ENCODE measurements around the gene CCDC88C. TPM values are rescaled to one million over a fixed set of nuclear protein-coding genes. Genes with fewer than 3 reads are reported as not detected.

Gene CCDC88C
- polyA plus RNA-seq, 2 of the 4 experiments (the other 2 are of a cell fraction): 2.9 to 3.7 TPM

DNA sequence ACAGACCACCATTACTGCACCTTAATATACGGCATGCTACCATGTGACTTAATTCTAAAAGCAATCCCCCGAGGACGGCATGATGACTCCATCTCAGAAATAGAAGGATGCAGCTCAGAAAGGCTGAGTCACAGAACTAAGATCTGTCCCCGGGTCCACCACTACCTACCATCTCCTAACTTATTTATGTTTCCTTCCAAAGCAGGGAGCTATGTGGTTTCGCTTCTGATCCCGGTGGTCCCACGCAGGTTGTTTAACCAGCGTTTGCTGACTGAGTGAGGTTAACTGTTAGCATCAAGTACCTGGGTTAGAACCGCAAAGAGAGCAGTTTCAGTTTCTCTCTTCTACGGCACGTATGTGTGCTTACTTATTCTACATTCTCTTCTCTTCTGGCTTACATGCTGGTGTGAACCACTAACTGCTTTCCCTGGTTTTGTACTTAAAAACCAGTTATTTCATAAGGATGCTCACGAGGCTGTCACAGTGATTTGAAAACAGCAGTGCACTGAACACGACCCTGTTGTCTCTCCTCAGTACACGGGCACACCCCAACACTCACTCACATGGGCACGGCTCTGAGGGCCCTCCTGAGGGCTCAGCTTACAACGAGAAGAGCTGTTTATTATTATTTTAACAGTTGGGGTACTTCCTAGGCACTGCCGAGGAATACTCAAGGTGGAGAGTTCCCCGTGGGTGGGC lies 66.7 kb downstream of the CCDC88C start:
- CTCF ChIA-PET: interaction anchor here (0.6 to 2.3 kb wide), 2 partner anchors 28 to 67 kb away, joined by 3 to 10 read pairs; no protein-coding TSS in a partner anchor
- TF ChIP-seq EHF (CRISPR knock-in tag; IDR thresholded peaks at IDR 0.05): no peak
- no peak for TF ChIP-seq TP53 (CRISPR knock-in tag; IDR thresholded peaks at IDR 0.05)
- ATAC-seq (no peak), FAIRE-seq (no peak), DNase-seq (ENCODE audit: low read depth in 1 of 2, low spot score in 1 of 2) (no peak)
- Histone ChIP-seq H3K4me3 (no peak overlapping the region), H3K27ac (no peak overlapping the region), H3K4me2 (no peak overlapping the region), H3K9me3 (no peaks in the 10 kb centered on the region), H3K4me1 (no peaks in the 10 kb centered on the region)
- POLR2A ChIA-PET: no interaction called here
- 76% methylated on average over 18 of the region's 18 CpGs for WGBS (ENCODE audit: missing lambda C conversion rate)

DNA sequence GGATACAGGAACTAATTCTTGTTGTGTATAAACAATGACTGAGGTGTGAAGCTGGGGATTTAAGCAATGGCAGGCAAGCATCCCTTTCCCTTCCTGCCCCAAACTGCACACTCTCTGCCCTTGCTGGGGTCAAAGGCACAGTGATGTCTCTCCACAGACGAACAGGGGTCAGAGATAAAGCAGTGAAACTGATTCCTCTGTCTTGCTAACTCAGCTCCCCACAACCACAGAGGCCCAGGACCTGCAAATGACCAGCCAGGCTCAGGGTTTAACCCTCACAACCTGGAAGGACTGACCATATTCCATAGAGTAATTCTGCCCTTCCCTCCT lies 67.2 kb downstream of the CCDC88C start:
- 87% methylated on average over 1 of the region's 1 CpG for WGBS (ENCODE audit: missing lambda C conversion rate)
- FAIRE-seq (no peak), DNase-seq (ENCODE audit: low read depth in 1 of 2, low spot score in 1 of 2) (no peak), ATAC-seq (no peak)
- CTCF ChIA-PET: interaction anchor here (0.6 to 2.3 kb wide), 4 partner anchors 20 to 68 kb away, joined by 3 to 10 read pairs (median 4); no protein-coding TSS in a partner anchor
- H3K4me2 ChIP-seq: no peak overlapping the region
- no peaks in the 10 kb centered on the region for H3K9me3 ChIP-seq
- POLR2A ChIA-PET: no interaction called here
- no peak overlapping the region for H3K27ac ChIP-seq
- TF ChIP-seq FOSB (CRISPR knock-in tag; IDR thresholded peaks at IDR 0.05) (no peak), SMC3 (IDR thresholded peaks at IDR 0.05) (no peak), RAD21 (conservative IDR thresholded peaks at IDR 0.05 in 1 of 2, IDR thresholded peaks at IDR 0.05 in 1 of 2) (no peak), EHF (CRISPR knock-in tag; IDR thresholded peaks at IDR 0.05) (no peak), HOXB13 (CRISPR knock-in tag; IDR thresholded peaks at IDR 0.05; ENCODE audit: low read depth) (no peak), HOXB5 (CRISPR knock-in tag; IDR thresholded peaks at IDR 0.05) (no peak), JUN (IDR thresholded peaks at IDR 0.05) (no peak), SREBF2 (IDR thresholded peaks at IDR 0.05) (no peak), ATOH8 (CRISPR knock-in tag; IDR thresholded peaks at IDR 0.05; ENCODE audit: low read depth) (no peak), EP300 (IDR thresholded peaks at IDR 0.05) (no peak), EHMT2 (IDR thresholded peaks at IDR 0.05; ENCODE audit: low read depth) (no peak), CBX2 (IDR thresholded peaks at IDR 0.05; ENCODE audit: borderline replicate concordance, low read depth) (no peak), ZFP36 (IDR thresholded peaks at IDR 0.05; ENCODE audit: borderline replicate concordance, partially characterized antibody) (no peak)
- TF ChIP-seq, protein P1, sequence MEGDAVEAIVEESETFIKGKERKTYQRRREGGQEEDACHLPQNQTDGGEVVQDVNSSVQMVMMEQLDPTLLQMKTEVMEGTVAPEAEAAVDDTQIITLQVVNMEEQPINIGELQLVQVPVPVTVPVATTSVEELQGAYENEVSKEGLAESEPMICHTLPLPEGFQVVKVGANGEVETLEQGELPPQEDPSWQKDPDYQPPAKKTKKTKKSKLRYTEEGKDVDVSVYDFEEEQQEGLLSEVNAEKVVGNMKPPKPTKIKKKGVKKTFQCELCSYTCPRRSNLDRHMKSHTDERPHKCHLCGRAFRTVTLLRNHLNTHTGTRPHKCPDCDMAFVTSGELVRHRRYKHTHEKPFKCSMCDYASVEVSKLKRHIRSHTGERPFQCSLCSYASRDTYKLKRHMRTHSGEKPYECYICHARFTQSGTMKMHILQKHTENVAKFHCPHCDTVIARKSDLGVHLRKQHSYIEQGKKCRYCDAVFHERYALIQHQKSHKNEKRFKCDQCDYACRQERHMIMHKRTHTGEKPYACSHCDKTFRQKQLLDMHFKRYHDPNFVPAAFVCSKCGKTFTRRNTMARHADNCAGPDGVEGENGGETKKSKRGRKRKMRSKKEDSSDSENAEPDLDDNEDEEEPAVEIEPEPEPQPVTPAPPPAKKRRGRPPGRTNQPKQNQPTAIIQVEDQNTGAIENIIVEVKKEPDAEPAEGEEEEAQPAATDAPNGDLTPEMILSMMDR (IDR thresholded peaks at IDR 0.05): no peak
- H3K4me3 ChIP-seq: no peak overlapping the region
- H3K4me1 ChIP-seq: no peaks in the 10 kb centered on the region

DNA sequence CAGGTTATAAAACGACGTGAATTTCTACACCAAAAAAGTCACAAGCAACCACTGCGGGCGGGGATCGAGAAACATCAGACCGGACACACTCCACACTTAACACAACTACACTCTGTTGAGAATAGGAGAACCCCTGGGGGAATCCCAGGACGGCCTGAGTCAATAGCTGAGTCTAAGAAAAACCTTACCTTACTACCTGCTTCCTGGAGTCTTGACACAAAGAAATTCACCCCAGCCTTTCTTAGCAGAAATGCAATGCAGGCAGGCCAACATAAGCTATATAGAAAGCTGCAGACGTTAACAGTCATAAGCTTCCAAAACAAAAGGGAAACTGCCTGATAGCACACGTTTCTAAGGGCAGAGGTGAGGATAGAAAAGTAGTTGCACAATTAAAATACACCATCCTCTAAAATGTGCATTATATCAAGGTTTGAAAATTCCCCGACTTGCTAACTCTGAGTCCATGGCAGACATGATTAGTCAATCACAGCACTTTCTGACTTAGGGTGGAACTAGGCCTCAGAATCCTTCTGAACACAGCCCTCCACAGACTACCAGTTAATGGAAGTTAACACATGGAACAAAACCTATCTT lies 68.0 kb downstream of the CCDC88C start:
- H3K27ac ChIP-seq: no peak overlapping the region
- CTCF ChIA-PET: interaction anchor here (1.2 to 2.3 kb wide), 2 partner anchors 20 to 26 kb away, joined by 3 to 10 read pairs; no protein-coding TSS in a partner anchor
- no peak overlapping the region for H3K4me2 ChIP-seq
- DNase-seq (ENCODE audit: low read depth in 1 of 2, low spot score in 1 of 2) (no peak), ATAC-seq (no peak), FAIRE-seq (no peak)
- 83% methylated on average over 10 of the region's 10 CpGs for WGBS (ENCODE audit: missing lambda C conversion rate)
- no peaks in the 10 kb centered on the region for H3K9me3 ChIP-seq
- H3K4me3 ChIP-seq: no peak overlapping the region
- TF ChIP-seq RARB (CRISPR knock-in tag; IDR thresholded peaks at IDR 0.05) (no peak), KDM1A (IDR thresholded peaks at IDR 0.05; ENCODE audit: low read depth) (0 out of 2 replicates have a peak, but pooled peaks have one; percentile 35)
- POLR2A ChIA-PET: no interaction called here
- no peaks in the 10 kb centered on the region for H3K4me1 ChIP-seq

Measured in A549 (cell line).